HG03280 (cell line): ENCODE measurements around the gene CFAP70.
"Not testable (repeated sequence)": the region's sequence is repeated elsewhere in the genome, so short reads cannot be mapped to it uniquely, and the experiment has no call there.

ENCODE experiments used
- ATAC-seq: cut with Tn5 transposase; IDR thresholded peaks from one replicate; pipeline ENCODE4 v1.9.1; 2021; ENCODE audit warnings: mild to moderate bottlenecking, moderate library complexity; ENCODE audit not compliant: unreplicated experiment

The CFAP70 gene

DNA sequence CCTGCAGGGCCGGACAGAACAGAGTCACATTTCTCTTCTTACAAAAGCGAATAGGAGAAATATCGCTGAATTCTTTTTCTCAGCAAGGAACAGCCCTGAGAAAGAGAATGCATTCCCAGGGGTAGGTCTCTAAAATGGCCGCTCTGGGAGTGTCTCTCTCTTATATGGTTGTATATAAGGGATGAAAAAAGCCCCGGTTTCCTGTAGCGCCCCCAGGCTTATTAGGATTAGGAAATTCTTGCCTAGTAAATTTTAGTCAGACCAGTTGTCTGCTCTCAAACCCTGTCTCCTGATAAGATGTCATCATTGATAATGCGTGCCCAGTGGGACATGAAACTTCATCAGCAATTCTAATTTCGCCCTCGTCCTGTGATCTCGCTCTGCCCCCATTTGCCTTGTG lies 100.1 kb downstream of the CFAP70 start:
- not testable (repeated sequence) for ATAC-seq

DNA sequence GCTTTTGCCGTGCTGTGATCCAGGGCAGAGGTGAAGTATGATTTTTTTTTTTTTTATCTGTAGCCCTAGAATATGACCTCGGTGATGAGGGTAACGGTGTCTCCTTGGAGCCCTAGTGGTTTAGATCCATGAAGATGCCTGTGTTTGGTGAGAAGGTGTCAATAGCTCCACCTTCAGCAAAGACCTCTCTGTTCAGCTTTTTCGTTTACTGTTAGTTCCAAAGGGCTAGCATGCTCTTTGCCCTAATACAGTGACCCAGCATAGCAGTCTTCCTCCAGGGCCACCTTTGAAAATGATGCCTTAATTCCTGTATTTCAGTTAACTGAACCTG lies 105.5 kb downstream of the CFAP70 start:
- ATAC-seq = no peak

DNA sequence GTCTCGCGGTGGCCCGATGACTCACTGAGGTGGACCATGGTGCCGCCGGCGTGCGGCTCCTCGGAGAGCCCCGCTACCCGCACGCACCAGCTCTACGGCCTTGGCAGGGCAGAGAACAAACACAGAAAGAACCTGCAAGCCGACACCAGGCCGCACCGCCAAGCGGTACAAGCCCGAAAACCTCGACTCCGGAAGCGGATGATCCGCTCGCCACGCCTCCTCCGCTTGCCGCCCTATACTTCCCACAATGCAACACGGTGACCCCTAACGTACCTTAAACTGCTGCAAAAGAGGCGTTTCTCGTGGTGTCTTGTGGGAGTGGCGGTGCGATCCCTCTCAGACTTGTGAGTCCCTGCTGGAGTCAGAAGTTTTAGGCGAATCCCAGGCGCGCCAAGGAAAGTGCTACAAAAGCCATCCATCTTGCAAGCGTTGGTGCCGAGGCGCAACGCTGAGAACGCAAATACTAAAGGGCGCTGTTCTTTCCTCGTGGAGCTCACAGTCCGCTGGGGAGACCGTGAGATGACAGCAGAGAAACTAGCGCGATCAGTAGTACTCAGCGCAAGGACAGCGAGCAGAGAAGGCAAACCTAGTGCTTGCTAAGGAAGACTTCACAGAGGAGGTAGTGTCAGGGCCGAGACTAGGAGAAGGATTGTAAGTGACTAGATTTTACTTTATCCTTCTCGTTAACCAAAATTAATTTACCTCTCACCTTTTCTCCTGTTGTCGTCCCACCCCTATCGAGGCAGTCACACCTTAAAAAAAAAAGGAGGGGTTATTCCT lies 106.0 kb downstream of the CFAP70 start, which contains the start of gene MRPS16:
Gene MRPS16 (minus strand): TSS at position 200 of the 780 bp plus-strand sequence. CDS start 162 bp downstream, at position 38.
- peak; percentile 80 for ATAC-seq

DNA sequence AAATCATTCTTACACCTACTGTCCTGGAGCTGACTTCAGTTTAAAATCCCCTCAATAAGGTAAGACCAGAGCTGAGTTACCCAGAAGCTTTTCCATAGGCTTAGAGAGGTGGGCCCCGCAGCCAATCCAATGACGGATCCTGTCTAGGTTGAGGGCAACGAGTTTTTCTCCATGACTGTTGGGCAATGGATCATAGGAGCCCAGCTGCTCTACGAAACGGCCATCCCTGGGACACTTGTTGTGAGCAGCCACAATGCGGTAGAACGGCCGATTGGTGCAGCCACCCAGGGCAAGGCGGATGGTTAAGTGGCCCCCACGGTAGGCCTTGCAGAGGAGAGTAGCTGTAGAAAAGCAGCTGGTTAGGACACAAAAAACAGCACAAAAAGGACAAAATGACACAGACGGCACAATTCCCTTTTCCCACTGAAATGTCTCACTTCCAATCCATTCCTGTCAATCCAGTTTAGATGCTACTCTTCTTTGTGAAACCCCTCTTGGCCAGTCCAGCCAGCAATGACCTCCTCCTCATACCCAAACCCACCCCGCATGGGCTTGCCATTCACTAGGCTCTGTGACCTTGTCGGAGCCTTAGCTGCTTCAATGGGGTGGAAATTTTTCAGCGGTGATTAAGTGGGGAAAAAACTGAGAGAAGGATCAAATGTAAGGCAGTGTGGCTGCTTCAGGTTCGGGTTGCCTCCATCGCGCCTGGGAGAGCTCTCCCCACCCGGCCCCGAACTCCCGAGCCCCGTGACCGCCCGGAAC lies 106.8 kb downstream of the CFAP70 start:
- ATAC-seq = no peak

DNA sequence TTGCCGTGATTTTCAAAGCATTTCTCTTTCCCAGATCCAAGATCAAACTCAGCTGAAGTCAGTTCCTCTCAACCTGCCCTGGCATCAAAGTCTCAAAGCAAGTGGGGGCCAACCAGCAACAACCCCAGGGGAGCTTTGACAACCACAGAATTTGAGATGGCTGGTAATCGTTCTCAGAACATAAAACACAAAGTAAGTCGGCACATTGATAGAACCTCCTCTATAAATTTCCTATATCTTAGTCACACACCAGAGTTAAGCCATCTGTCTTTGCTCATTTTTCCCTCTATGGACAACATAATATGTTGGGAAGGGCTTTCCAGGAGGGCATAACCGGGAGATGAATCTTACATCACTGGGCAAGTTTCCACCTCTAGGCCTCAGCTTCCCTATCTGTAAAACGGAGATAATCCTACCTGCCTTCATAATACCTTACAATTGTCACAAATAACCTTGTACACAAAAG lies 110.4 kb downstream of the CFAP70 start:
- ATAC-seq = no peak

DNA sequence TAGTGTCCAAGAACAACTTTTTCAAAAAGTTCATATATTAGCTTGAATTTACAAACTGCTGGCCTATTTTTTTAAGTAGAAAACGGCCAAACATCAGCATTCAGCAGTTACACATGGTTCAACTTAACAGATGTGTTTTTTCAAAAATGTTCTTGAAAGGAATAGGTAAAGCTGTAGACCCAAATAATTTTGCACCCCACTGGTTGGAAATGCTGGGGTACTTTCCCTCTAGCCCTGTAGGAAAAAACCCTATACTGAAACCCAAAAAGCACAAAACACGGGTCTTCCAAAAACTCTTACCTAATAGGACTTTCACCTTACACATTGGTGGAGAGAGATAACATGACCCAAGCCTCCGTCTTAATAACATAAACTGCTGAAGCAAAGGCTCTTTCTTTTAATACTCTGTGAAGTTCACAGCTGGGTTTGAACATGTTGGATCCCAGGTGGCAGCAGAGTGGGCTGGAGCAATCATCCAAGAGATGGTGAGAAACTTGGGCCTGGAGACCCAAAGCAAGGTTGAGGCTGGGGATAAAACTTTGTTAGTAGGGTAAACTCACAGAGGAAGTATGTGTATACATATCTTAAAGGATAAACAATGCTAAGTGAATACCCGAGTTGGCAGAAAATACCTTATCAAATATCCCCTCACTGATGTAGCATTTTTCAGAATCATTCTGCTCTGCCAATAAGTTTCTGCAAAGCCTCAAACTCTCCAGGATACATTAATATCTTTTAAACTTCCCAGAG lies 111.0 kb downstream of the CFAP70 start:
- ATAC-seq = no peak

DNA sequence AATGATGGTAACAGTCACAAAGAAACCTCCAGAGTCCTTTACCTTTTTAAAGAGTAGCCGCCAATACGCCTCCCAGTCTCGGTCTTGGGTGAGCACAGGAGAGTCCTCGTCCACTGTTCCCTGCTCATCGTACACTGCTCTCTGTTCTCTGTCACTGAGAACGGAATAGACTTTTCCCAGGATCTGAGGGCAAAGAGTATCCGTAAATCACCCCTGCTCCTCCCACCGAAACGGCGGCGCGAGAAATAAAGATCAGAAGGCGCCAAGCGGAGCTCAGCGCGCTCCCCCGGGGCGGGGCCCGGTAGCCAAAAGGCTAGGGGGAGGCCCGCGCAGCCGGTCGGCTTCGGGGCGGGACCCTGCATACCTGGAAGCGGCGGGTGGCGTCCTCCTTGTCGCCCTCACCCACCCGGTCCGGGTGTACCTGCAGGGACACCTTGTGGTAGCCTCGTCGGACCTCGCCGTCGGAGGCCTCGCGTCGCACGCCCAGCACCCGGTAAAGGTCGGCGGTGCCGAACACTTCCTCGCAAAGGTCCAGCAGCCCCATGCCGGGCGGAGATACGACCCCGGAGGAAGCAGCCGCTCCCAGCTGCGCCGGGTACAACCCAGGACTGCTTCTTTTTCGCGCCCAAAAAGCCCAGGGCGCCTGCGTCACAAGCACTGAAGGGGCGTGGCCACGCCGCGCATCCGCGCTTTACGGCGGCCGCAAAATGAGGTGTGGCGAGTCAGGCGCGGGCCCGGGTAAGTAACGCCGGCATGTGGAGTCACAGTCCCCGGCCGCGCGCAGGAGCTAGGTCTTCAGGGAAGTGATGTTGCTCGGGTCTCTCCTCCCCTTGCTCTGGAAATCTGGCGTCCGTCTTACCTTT lies 111.8 kb downstream of the CFAP70 start, which contains the start of gene DNAJC9:
Gene DNAJC9 (minus strand): TSS at position 610 of the 863 bp plus-strand sequence. CDS start 66 bp downstream, at position 544.
- ATAC-seq = peak; percentile 81

DNA sequence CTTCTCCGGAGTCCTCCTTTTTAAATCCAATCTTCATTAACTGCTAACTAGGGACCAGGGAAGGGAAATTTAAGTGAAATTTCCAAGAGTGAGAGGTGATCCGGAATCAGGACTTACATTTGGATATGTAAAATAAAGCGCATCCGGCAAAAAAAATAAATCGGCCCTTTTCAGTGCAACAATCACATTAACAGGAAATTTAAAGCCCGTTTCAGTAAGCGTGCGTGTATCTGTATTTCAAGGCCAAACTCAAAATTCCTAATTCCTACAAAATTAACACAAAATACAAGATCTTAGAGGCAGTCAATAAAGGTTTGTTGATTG lies 112.4 kb downstream of the CFAP70 start:
- no peak for ATAC-seq

DNA sequence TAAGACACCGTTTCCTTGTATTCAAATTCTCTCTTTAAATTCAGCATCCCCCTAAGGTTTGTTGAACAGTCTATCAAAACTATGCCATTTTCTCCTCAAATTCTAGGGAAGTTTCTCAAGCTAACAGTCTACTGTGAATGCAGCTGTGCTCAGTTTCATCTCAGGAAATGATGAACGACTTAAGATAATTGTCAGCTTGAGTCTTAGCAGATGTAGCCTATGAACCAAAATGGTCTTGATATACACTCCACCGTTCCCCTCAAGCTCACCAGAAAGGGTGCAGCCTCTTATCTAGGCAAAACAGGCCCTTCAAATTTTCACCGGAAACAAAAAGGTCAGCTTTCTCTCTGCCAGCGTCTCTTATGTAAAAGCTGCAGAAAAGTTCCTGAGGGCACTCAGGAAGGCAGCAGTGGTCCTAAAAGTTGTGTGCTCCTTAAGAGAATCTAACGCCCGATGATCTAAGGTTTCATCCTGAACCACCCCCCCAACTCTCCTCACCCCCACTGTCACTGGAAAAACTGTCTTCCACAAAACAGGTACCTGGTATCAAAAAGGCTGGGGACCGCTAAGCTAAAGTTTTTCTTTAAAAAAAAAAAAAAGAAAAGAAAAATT lies 113.7 kb downstream of the CFAP70 start:
- no peak for ATAC-seq

DNA sequence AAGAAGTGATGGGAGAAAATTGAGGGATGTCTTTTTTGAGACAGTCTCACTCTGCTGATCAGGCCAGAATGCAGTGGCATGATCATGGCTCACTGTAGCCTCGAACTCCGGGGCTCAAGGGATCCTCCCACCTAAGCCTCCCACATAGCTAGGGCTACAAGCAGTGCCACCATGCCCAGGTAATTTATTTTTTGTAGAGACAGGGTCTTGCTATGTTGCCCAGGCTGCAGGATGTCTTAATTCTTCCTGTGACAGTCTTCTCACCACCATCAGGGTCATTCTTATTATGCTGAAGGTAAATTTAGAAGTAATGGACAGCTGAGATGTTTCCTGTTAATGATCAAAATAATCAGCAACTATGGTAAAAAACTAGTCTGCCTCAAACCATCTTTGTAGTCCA lies 118.8 kb downstream of the CFAP70 start:
- ATAC-seq = no peak

DNA sequence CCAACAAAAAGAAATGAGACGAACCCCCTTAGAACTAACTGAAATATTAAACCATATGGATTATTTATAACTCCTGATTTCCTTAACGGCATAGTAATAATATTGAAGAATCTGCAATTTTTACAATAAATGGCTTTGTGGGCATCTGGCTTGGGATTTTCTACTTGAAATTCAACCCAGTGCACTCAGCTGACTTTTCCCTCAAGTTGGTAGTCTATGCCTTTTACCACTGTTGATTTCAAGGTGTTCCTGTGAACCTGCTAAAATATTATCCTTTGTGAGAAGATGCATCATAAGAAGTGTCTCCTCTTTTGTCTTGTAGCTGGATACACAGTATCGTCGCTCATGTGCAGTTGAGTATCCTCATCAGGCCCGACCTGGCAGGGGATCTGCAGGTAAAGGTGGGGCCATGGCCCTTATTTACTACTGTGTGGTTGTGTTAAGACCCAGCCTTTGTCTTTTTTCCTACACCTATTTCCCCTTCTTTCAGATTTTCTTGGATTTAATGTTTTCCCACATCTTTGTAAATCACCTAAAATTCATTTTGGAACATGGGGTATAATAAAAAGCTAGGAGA lies 119.6 kb downstream of the CFAP70 start:
- ATAC-seq = no peak

DNA sequence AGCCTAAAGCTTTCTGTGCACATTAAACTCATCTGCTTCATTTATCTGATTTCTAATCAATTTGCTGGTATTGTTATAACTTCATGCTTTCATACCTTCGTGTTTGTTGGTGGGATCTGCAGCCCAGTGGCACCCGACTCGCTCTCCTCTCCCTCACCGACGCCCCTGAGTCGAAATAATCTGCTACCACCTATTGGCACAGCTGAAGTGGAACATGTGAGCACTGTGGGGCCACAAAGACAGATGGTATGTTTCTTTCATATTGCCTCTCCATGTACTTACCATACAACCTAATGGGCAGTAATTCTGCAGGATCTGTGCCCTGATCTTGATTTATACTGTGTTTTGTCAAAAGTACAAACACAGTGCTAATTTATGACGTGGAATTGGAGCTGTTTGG lies 124.0 kb downstream of the CFAP70 start:
- ATAC-seq = no peak

DNA sequence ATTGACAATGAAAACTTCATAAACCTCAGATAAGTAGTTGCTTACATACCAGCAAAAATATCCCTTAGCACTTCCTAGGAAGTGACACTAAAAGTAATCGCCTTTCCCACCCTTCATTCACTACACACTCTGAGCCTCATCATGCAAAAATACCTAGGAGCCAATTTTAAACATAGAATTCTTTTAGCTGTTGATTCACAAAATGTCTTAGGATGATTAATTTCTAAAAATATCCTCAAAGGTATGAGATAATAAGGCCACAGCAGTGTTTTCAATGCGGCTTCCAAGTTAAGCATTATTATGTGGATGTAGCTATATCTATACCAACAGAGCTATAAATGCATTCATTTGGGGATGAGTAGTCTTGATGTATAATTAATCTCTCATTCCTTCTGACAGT lies 124.8 kb downstream of the CFAP70 start:
- no peak for ATAC-seq

DNA sequence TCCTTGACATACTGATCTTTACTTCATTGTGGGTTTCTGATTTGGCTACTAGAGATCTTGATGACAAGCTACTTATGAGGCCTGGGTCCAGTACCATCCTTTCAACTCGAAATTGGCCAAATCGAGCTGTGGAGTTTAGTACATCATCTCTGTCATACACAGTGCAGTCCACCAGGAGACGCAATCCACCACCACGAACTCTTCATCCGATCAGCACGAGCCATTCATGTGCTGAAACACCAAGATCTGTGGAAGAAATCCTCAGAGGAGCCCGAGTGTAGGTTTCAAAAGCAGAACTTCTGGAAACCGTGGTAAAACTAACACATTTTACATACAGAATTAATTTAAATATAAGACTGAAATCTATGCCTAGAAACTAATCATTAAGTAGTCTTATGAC lies 125.8 kb downstream of the CFAP70 start:
- no peak for ATAC-seq

DNA sequence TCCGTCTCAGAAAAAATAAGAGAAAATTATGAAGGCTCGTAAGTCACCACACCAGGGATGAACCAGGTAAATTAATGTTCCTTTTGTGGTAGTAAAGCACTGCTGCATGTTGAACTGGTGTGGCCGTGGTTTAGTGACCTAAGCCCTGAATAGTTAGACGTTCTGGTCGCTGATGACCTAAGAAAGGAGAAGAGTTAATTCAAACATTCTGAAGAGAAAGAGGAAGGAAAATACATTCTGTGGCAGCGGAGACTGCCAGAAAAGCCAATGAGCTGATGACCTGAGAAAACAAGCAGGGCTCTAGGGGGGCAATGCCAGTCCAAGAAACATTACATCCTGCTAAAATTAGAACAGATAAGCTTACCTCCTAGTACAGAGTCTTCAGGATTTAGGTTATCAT lies 129.1 kb downstream of the CFAP70 start:
- ATAC-seq = no peak

DNA sequence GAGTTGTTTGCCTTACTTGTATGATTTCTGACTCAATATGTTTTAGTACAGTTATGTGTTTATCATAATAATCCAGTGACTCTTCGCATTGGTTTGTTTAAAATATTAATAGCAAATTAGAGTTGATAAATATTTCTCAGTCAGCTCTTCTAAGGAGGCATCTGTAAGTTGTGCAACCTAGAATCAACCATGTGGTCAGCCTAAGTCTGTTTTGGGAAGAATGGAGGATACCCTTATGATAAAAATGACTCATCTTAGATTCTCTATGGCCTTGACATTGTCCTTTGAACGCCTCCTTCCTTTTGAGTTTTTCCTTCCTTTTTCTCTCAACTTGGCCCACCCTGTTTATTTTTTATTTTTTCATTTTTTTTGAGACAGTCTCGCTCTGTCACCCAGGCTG lies 130.4 kb downstream of the CFAP70 start:
- ATAC-seq = no peak

DNA sequence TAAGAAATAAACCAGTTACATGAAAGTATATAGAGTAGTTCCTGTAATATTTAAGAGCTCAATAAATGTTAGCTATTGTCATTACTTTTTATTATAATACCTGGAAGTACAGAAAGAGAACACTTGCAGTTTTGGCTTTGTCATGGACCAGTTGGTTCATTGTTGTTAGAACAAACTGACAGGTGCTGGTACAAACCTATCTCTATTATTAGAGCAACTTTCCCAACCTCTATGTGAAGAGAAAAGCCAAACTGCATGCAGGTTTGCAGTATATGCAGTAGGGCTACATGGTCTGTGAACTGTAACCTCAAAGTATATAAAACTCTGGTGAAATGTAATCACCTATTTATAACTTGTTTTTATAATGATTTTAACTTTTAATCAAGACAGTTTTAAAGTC lies 132.0 kb downstream of the CFAP70 start:
- ATAC-seq = no peak

DNA sequence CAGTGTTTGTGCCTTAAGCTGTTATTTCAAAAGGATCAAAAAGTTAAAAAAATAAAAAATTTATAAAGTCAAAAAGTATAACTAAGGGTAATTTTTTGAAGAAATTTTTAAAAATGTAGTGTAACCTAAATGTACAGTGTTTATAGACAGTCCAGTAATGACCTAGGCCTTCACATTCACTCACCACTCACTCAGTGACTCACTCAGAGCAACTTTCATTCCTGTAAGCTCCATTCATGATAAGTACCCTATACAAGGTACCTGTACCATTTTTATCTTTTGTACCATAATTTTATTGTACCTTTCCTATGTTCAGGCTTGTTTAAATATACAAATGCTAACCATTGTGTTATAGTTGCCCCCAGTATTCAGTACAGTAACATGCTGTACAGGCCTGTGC lies 133.1 kb downstream of the CFAP70 start:
- no peak for ATAC-seq

DNA sequence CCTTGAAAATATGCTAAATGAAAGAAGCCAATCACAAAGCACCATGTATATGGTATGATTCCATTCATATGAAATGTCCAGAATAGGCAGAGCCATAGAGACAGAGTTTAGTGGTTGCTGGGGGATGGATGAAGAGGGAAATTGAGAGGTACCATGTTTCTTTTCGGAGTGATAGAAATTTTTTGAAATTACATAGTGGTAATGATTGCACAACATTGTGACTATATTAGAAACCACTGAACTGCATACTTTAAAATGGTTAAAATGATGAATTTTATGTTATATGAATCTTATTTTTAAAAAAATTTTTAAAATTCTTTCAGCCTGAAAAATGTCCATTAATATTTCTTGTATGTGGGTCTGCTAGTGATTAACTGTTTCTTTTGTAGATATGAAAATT lies 137.7 kb downstream of the CFAP70 start:
- no peak for ATAC-seq

DNA sequence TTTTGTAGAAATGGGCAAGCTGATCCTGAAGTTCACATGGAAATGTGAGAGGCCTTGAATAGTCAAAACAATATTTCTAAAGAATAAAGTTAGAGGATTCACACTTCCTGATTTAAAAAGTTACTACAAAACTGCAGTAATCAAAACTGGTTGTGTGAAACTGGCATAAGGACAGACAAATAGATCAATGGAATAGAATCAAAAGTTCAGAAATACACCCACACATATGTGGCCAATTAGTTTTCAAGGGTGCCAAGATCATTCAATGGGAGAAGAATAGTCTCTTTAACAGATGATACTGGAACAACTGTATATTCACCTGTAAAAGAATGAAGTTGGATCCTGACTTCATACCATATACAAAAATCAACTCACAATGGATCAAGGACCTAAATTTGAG lies 139.3 kb downstream of the CFAP70 start:
- no peak for ATAC-seq
